Neuron (in vitro differentiated cells): ENCODE data around the gene CBX1.
A peak's percentile ranks its signal among the peaks of the same experiment; 100 is the strongest.

Experiments used
- H2AFZ ChIP-seq: one replicate; pipeline ENCODE4 v1.6.1; 2013; ENCODE audit warnings: low read depth, mild to moderate bottlenecking, inconsistent platforms, low read length, moderate library complexity
- H3K27me3 ChIP-seq: one replicate; pipeline ENCODE4 v1.6.1; 2013; ENCODE audit warnings: low read length; ENCODE audit not compliant: insufficient read depth
- H3K36me3 ChIP-seq: one replicate; pipeline ENCODE4 v1.6.1; 2013; ENCODE audit warnings: low read length; ENCODE audit not compliant: insufficient read depth
- H3K4me1 ChIP-seq: one replicate; pipeline ENCODE4 v1.6.1; 2013; ENCODE audit warnings: low read length; ENCODE audit not compliant: insufficient read depth
- H3K4me3 ChIP-seq: 2 replicates; pipeline ENCODE4 v1.5.1; 2013; ENCODE audit warnings: mild to moderate bottlenecking, low read length, moderate library complexity
- H3K9me3 ChIP-seq: one replicate; pipeline ENCODE4 v1.6.1; 2013; ENCODE audit warnings: low read length

Gene CBX1

GRCh38 chr17:48031966-48032365 lies 69.3 kb downstream of the CBX1 start:
- Histone ChIP-seq H2AFZ (no peak overlapping the region), H3K36me3 (no peaks in the 10 kb centered on the region), H3K9me3 (no peaks in the 10 kb centered on the region), H3K4me1 (peaks cover 3% of the 10 kb centered on the region), H3K27me3 (no peaks in the 10 kb centered on the region), H3K4me3 (no peak overlapping the region)

GRCh38 chr17:48030531-48030930 lies 70.7 kb downstream of the CBX1 start:
- Histone ChIP-seq H3K4me1 (peaks cover 13% of the 10 kb centered on the region), H3K27me3 (no peaks in the 10 kb centered on the region), H2AFZ (no peak overlapping the region), H3K36me3 (no peaks in the 10 kb centered on the region), H3K9me3 (no peaks in the 10 kb centered on the region), H3K4me3 (no peak overlapping the region)

- Histone ChIP-seq H3K9me3 (no peaks in the 10 kb centered on the region), H3K4me1 (peaks cover 26% of the 10 kb centered on the region), H3K27me3 (no peaks in the 10 kb centered on the region), H2AFZ (no peak overlapping the region), H3K4me3 (no peak overlapping the region), H3K36me3 (no peaks in the 10 kb centered on the region)
These were observed 72.5 kb downstream of the CBX1 start for GRCh38 chr17:48028736-48029135.

- H3K27me3 ChIP-seq, result no peaks in the 10 kb centered on the region
- H3K4me3 ChIP-seq, result no peak overlapping the region
- H2AFZ ChIP-seq, result no peak overlapping the region
- H3K9me3 ChIP-seq, result no peaks in the 10 kb centered on the region
- peaks cover 34% of the 10 kb centered on the region for H3K4me1 ChIP-seq
- no peaks in the 10 kb centered on the region for H3K36me3 ChIP-seq
These were observed 73.8 kb downstream of the CBX1 start for GRCh38 chr17:48027322-48027981.

- Histone ChIP-seq H3K9me3 (no peaks in the 10 kb centered on the region), H3K4me1 (peaks cover 34% of the 10 kb centered on the region), H3K27me3 (no peaks in the 10 kb centered on the region), H3K36me3 (no peaks in the 10 kb centered on the region), H3K4me3 (no peak overlapping the region), H2AFZ (peak overlapping the region; percentile 78)
These were observed 74.6 kb downstream of the CBX1 start for GRCh38 chr17:48026502-48027321.

GRCh38 chr17:48025904-48026501 lies 75.3 kb downstream of the CBX1 start:
- Histone ChIP-seq H2AFZ (peak overlapping the region; percentile 7), H3K9me3 (no peaks in the 10 kb centered on the region), H3K4me3 (peak overlapping the region; percentile 46), H3K27me3 (no peaks in the 10 kb centered on the region), H3K4me1 (peaks cover 34% of the 10 kb centered on the region), H3K36me3 (no peaks in the 10 kb centered on the region)

GRCh38 chr17:48025040-48025903 lies 76.0 kb downstream of the CBX1 start:
- H3K9me3 ChIP-seq, result no peaks in the 10 kb centered on the region
- H3K4me1 ChIP-seq, result peaks cover 34% of the 10 kb centered on the region
- peak overlapping the region; percentile 46 for H3K4me3 ChIP-seq
- peak overlapping the region; percentile 57 for H2AFZ ChIP-seq
- no peaks in the 10 kb centered on the region for H3K36me3 ChIP-seq
- H3K27me3 ChIP-seq, result no peaks in the 10 kb centered on the region

- Histone ChIP-seq H3K9me3 (no peaks in the 10 kb centered on the region), H3K27me3 (no peaks in the 10 kb centered on the region), H3K4me3 (peak overlapping the region; percentile 46)
These were observed 76.9 kb downstream of the CBX1 start for GRCh38 chr17:48024149-48025039.

GRCh38 chr17:48023400-48024148 lies 77.7 kb downstream of the CBX1 start:
- no peaks in the 10 kb centered on the region for H3K9me3 ChIP-seq
- no peaks in the 10 kb centered on the region for H3K36me3 ChIP-seq
- peaks cover 34% of the 10 kb centered on the region for H3K4me1 ChIP-seq
- H3K27me3 ChIP-seq, result no peaks in the 10 kb centered on the region
- H2AFZ ChIP-seq, result peak overlapping the region; percentile 59
- H3K4me3 ChIP-seq, result peak overlapping the region; percentile 46

More at GRCh38 chr17:48024149-48025039, 76.9 kb downstream of the CBX1 start:
- Histone ChIP-seq H3K4me1 (peaks cover 34% of the 10 kb centered on the region), H2AFZ (peak overlapping the region; percentile 59), H3K36me3 (no peaks in the 10 kb centered on the region)

GRCh38 chr17:48022901-48023300 lies 78.4 kb downstream of the CBX1 start:
- Histone ChIP-seq H3K4me3 (no peak overlapping the region), H3K4me1 (peaks cover 37% of the 10 kb centered on the region), H3K9me3 (no peaks in the 10 kb centered on the region), H3K27me3 (no peaks in the 10 kb centered on the region), H3K36me3 (no peaks in the 10 kb centered on the region), H2AFZ (no peak overlapping the region)

- H3K4me3 ChIP-seq, result no peak overlapping the region
- H3K4me1 ChIP-seq, result peaks cover 36% of the 10 kb centered on the region
- H3K36me3 ChIP-seq, result no peaks in the 10 kb centered on the region
- no peak overlapping the region for H2AFZ ChIP-seq
- no peaks in the 10 kb centered on the region for H3K27me3 ChIP-seq
- H3K9me3 ChIP-seq, result no peaks in the 10 kb centered on the region
These were observed 79.3 kb downstream of the CBX1 start for GRCh38 chr17:48021934-48022333.
